Measurements from ENCODE around the gene AMZ1.
"Not testable (repeated sequence)": the region's sequence is repeated elsewhere in the genome, so short reads cannot be mapped to it uniquely, and the experiment has no call there.

The AMZ1 gene

GRCh38 chr7:2711895-2712675 lies 24.1 kb downstream of the AMZ1 start:
- DNase-seq (ENCODE audit: low spot score) = no peak

GRCh38 chr7:2713370-2713769 lies 25.4 kb downstream of the AMZ1 start:
- DNase-seq (ENCODE audit: low spot score) = no peak

GRCh38 chr7:2713978-2714377 lies 26.0 kb downstream of the AMZ1 start:
- DNase-seq (ENCODE audit: low spot score) = no peak

GRCh38 chr7:2714636-2715035 lies 26.6 kb downstream of the AMZ1 start:
- DNase-seq (ENCODE audit: low spot score) = no peak

GRCh38 chr7:2715341-2716231 lies 27.6 kb downstream of the AMZ1 start:
- no peak for DNase-seq (ENCODE audit: low spot score)

GRCh38 chr7:2716488-2716887 lies 28.5 kb downstream of the AMZ1 start:
- DNase-seq (ENCODE audit: low spot score) = no peak

- DNase-seq (ENCODE audit: low spot score) = no peak
Measured at GRCh38 chr7:2716906-2717292, 28.9 kb downstream of the AMZ1 start.

GRCh38 chr7:2717293-2718261 lies 29.6 kb downstream of the AMZ1 start:
- no peak for DNase-seq (ENCODE audit: low spot score)

- no peak for DNase-seq (ENCODE audit: low spot score)
Measured at GRCh38 chr7:2718296-2718965, 30.4 kb downstream of the AMZ1 start.

- no peak for DNase-seq (ENCODE audit: low spot score)
Measured at GRCh38 chr7:2719007-2719406, 31.0 kb downstream of the AMZ1 start.

GRCh38 chr7:2720024-2720423 lies 32.0 kb downstream of the AMZ1 start:
- DNase-seq (ENCODE audit: low spot score) = no peak

- no peak for DNase-seq (ENCODE audit: low spot score)
Measured at GRCh38 chr7:2721842-2722241, 33.8 kb downstream of the AMZ1 start.

- no peak for DNase-seq (ENCODE audit: low spot score)
Measured at GRCh38 chr7:2722591-2722990, 34.6 kb downstream of the AMZ1 start.

GRCh38 chr7:2723138-2723850 lies 35.3 kb downstream of the AMZ1 start:
- DNase-seq (ENCODE audit: low spot score) = no peak

- DNase-seq (ENCODE audit: low spot score) = not testable (repeated sequence)
Measured at GRCh38 chr7:2724036-2724435, 36.0 kb downstream of the AMZ1 start.

- DNase-seq (ENCODE audit: low spot score) = no peak
Measured at GRCh38 chr7:2724453-2725177, 36.6 kb downstream of the AMZ1 start.

GRCh38 chr7:2725178-2726105 lies 37.4 kb downstream of the AMZ1 start:
- no peak for DNase-seq (ENCODE audit: low spot score)

- no peak for DNase-seq (ENCODE audit: low spot score)
Measured at GRCh38 chr7:2726316-2727018, 38.5 kb downstream of the AMZ1 start.
